Measurements from ENCODE around the gene CNN2. TPM values are rescaled to one million over a fixed set of nuclear protein-coding genes. Genes with fewer than 3 reads are reported as not detected.
"Not testable (repeated sequence)": the region's sequence is repeated elsewhere in the genome, so short reads cannot be mapped to it uniquely, and the experiment has no call there.

The CNN2 gene
- total RNA-seq, 1 donor from 2014 or later = 314 TPM

DNA sequence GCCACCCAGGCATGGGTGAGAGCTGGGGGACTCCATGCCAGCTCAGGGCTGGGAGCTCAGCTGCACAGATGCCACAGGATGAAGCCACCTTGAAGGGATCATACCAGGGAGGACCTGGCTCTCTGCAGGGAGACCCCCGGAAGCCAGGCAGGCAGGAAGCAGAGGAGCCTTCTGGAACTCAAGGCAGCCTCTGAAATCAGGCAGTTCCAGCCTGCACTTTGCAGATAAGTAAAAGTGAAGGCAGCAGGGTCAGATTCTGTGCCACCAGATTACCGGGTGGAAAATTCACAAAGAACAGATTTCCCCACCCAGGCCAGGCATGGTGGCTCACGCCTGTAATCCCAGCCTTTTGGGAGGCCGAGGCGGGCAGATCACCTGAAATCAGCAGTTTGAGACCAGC, 8.0 kb upstream of the CNN2 start:
- no peaks in the 10 kb centered on the region for H3K27me3 ChIP-seq (ENCODE audit: control insufficient read depth, insufficient read depth, low read length)
- H3K36me3 ChIP-seq (ENCODE audit: control insufficient read depth, insufficient read depth, low read length) = no peaks in the 10 kb centered on the region
- H3K4me3 ChIP-seq (ENCODE audit: low read depth, low read length) = no peak overlapping the region
- DNase-seq (ENCODE audit: low read depth) = no peak
- TF ChIP-seq, protein P1, sequence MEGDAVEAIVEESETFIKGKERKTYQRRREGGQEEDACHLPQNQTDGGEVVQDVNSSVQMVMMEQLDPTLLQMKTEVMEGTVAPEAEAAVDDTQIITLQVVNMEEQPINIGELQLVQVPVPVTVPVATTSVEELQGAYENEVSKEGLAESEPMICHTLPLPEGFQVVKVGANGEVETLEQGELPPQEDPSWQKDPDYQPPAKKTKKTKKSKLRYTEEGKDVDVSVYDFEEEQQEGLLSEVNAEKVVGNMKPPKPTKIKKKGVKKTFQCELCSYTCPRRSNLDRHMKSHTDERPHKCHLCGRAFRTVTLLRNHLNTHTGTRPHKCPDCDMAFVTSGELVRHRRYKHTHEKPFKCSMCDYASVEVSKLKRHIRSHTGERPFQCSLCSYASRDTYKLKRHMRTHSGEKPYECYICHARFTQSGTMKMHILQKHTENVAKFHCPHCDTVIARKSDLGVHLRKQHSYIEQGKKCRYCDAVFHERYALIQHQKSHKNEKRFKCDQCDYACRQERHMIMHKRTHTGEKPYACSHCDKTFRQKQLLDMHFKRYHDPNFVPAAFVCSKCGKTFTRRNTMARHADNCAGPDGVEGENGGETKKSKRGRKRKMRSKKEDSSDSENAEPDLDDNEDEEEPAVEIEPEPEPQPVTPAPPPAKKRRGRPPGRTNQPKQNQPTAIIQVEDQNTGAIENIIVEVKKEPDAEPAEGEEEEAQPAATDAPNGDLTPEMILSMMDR (IDR thresholded peaks at IDR 0.05; ENCODE audit: insufficient read depth, low read length, poor library complexity, severe bottlenecking) = no peak

DNA sequence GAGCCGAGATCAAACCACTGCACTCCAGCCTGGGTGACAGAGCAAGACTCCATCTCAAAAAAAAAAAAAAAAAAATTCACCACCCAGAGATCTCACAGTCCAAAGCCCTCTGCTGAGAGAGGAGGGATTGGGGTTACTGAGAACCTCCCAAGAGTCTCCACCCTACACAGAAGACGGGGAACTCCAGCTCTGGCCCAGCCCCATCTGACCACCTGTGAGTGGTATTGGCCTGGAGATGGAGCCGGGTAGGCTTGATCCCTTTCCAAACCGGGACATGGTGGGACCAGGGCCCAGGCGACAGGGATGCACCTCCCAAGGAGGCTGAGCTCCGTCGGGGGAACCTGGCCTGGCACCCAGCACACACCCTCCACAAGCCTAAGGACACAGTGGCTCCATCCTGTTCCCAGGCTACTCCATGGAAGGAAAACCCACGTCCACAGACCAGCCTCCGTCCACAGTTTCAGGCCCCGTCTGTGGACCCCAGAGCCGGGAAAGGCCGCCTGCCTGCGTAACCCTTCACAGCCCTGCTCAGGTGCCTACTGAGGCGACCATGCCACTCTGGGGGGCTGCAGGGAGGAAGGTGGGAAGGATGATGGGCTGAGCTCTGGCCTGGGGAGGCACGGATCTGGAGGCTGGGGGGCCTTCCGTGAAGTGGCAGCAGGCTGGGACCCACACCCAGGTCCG, 7.3 kb upstream of the CNN2 start:
- DNase-seq (ENCODE audit: low read depth) = no peak
- peak overlapping the region; percentile 80 for H3K4me3 ChIP-seq (ENCODE audit: low read depth, low read length)
- H3K36me3 ChIP-seq (ENCODE audit: control insufficient read depth, insufficient read depth, low read length) = no peaks in the 10 kb centered on the region

DNA sequence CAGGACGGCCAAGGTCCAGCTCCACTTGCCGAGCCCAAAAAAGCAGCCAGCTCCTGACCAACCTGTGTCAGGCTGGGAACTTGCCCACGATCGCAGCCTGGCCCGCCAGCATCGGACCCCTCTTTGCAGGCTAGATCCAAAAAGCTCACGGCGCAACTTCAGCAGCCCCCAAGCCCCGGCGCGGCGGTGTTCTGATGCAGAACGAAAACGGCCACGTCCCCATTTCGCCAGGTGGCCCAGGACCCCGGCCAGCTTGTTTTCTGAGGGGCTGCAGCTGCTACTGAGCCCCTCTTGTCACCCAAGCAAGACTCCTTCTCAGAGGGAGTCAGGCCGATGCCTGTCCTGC, 6.8 kb upstream of the CNN2 start:
- TF ChIP-seq, protein P1 (IDR thresholded peaks at IDR 0.05; ENCODE audit: insufficient read depth, low read length, poor library complexity, severe bottlenecking) = no peak

More for the DNA sequence above, 7.3 kb upstream of the CNN2 start:
- TF ChIP-seq, protein P1 (IDR thresholded peaks at IDR 0.05; ENCODE audit: insufficient read depth, low read length, poor library complexity, severe bottlenecking) = no peak
- no peaks in the 10 kb centered on the region for H3K27me3 ChIP-seq (ENCODE audit: control insufficient read depth, insufficient read depth, low read length)

DNA sequence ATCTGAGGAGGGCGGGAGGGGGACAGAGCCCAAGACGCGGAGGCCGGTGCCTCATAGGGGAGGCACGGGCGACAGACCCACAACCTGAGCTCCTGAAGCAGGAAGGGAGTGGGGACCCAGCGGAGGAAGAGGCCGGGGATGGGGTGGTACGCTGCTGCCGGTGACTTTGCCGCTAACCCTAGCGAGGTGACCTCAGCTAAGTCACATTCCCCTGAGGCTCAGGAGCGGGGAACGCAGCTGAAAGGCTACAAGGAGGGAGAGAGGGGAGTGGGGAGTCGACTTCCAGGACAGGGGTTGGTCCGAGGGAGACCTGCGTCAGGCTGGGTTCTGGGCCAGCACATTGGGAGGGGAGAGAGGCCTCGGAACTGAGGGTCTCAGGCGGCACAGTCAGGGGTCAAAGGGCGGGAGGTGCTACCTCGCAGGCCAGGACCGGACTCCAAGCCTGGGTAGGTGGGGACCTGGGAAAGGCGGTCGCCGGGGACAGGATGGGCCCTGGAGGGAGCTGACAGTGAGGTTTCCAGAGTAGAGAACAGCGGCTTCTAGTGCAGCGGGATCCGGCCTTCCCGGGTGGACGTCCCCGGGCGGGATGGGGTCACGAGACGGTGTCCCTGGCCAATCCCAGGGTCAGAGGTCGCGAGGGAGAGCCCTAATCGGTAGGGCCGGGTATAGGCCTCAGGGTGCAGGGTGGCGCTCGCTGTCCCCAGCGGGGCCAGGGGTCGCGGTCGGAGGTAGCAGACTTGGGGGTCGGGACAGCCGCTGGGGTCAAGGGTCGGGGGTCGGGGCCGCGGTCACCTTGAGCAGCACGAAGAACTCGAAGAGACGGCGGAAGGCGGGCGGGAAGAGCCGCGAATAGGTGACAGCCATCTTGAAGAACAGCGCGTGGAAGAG, 6.2 kb upstream of the CNN2 start:
- no peaks in the 10 kb centered on the region for H3K36me3 ChIP-seq (ENCODE audit: control insufficient read depth, insufficient read depth, low read length)
- TF ChIP-seq, protein P1 (IDR thresholded peaks at IDR 0.05; ENCODE audit: insufficient read depth, low read length, poor library complexity, severe bottlenecking) = no peak
- no peaks in the 10 kb centered on the region for H3K27me3 ChIP-seq (ENCODE audit: control insufficient read depth, insufficient read depth, low read length)
- H3K4me3 ChIP-seq (ENCODE audit: low read depth, low read length) = peak overlapping the region; percentile 80
- no peak for DNase-seq (ENCODE audit: low read depth)

More for the DNA sequence above, 6.8 kb upstream of the CNN2 start:
- H3K36me3 ChIP-seq (ENCODE audit: control insufficient read depth, insufficient read depth, low read length) = no peaks in the 10 kb centered on the region
- no peaks in the 10 kb centered on the region for H3K27me3 ChIP-seq (ENCODE audit: control insufficient read depth, insufficient read depth, low read length)
- H3K4me3 ChIP-seq (ENCODE audit: low read depth, low read length) = peak overlapping the region; percentile 80
- DNase-seq (ENCODE audit: low read depth) = no peak

DNA sequence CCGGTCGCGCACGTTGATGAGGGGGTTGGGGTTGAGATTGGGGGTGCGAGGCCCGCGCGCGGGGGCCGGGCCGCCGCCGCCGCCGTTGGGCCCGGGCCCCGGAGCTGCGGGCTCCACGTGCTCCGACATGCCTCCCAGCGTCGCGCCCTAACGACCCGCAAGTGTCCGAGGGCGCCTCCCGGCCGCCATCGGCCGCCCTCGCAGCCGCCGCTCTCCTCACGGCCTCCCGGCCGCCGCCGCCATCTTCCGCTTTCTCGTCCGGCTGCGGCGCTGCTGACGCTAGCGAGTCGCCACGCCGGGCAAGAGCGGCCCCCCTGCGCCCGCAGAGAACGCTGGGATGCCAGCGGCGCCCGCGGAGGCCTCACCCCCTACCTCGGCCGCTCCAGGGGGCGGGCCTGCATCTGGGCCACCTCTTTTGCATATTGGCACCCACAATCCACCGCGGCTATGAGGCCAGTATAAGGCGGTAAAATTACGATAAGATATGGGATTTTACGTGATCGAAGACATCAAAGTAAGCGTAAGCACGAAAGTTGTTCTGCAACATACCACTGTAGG, 5.5 kb upstream of the CNN2 start, which contains the start of gene TMEM259:
TSS of gene TMEM259 (minus strand) at position 256 of the 558 bp plus-strand sequence. CDS start at position 129, 127 bp downstream.
- Histone ChIP-seq H3K4me3 (ENCODE audit: low read depth, low read length) (peak within 1 kb of the TSS; percentile 80), H3K36me3 (ENCODE audit: control insufficient read depth, insufficient read depth, low read length) (no peaks in the 10 kb centered on the region), H3K27me3 (ENCODE audit: control insufficient read depth, insufficient read depth, low read length) (no peaks in the 10 kb centered on the region)
- TF ChIP-seq, protein P1 (IDR thresholded peaks at IDR 0.05; ENCODE audit: insufficient read depth, low read length, poor library complexity, severe bottlenecking) = no peak
- DNase-seq (ENCODE audit: low read depth) = peak; percentile 69

DNA sequence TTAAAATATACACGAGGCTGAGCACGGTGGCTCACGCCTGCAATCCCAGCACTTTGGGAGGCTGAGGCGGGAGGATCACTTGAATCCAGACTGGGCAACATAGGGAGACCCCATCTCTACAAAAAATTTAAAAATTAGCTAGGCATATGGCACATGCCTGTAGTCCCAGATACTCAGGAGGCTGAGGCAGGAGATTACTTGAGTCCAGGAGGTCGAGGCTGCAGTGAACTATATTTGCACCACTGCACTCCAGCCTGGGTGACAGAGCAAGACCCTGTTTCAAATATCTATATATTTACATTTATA, 2.6 kb upstream of the CNN2 start:
- H3K27me3 ChIP-seq (ENCODE audit: control insufficient read depth, insufficient read depth, low read length); DNase-seq (ENCODE audit: low read depth); H3K36me3 ChIP-seq (ENCODE audit: control insufficient read depth, insufficient read depth, low read length); H3K4me3 ChIP-seq (ENCODE audit: low read depth, low read length): not testable (repeated sequence)

DNA sequence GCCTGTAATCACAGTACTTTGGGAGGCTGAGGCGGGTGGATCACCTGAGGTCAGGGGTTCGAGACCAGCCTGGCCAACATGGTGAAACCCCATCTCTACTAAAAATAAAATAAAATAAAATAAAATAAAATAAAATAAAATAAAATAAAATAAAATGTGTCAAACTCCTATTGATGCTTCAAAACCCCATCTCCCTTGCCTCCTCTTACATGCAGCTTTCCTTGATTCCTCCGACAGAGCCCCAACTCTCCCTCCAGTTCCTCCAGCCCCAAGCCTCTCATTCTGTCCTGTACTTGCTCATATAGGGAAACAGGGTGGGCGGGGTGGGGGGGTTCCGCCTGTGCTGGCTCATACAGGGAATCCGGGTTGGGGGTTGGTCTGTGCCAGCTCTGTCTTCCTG, 1.3 kb upstream of the CNN2 start:
- not testable (repeated sequence) for H3K4me3 ChIP-seq (ENCODE audit: low read depth, low read length); DNase-seq (ENCODE audit: low read depth); H3K27me3 ChIP-seq (ENCODE audit: control insufficient read depth, insufficient read depth, low read length); H3K36me3 ChIP-seq (ENCODE audit: control insufficient read depth, insufficient read depth, low read length)

Data from kidney epithelial cell (primary cell).